SH-SY5Y (cell line): Measurements from ENCODE around the gene FAM110A.

Source experiments
- GATA2 ChIP-seq: IDR thresholded peaks from 2 replicates; pipeline ENCODE4 v1.6.1; 2011; ENCODE audit warnings: mild to moderate bottlenecking, low read depth, low read length
- GATA3 ChIP-seq: IDR thresholded peaks from 2 replicates; pipeline ENCODE4 v1.6.1; 2011; ENCODE audit warnings: low read depth, mild to moderate bottlenecking, low read length, moderate library complexity

The FAM110A gene

GRCh38 chr20:891706-892080, 58.2 kb downstream of the FAM110A start:
- TF ChIP-seq GATA3 (no peak), GATA2 (no peak)
